RWPE2 (cell line): ENCODE measurements around the gene PTPRN2.

Source experiments
- ATAC-seq: fragments of 200-7000 bp; cut with Tn5 transposase; 3 replicates; pipeline ENCODE4 v1.9.1; 2021; ENCODE audit warnings: low read depth
- DNase-seq: peaks from one replicate; pipeline ENCODE4 v3.0.0-alpha.2; 2020; ENCODE audit warnings: low spot score
- H3K27ac ChIP-seq: fragments of 450-650 bp; 2 replicates; pipeline ENCODE4 v1.5.1; 2017; ENCODE audit warnings: mild to moderate bottlenecking; ENCODE audit not compliant: poor library complexity, severe bottlenecking
- H3K27me3 ChIP-seq: fragments of 250-450 bp; sonication (Bioruptor Pico); 2 replicates; pipeline ENCODE4 v1.5.1; 2021; ENCODE audit warnings: mild to moderate bottlenecking, moderate library complexity; ENCODE audit not compliant: insufficient read depth, poor library complexity, severe bottlenecking
- H3K36me3 ChIP-seq: fragments of 250-450 bp; sonication (Bioruptor Pico); 2 replicates; pipeline ENCODE4 v1.5.1; 2020; ENCODE audit warnings: low read depth, mild to moderate bottlenecking, moderate library complexity
- H3K4me1 ChIP-seq: fragments of 250-450 bp; sonication (Bioruptor Pico); 2 replicates; pipeline ENCODE4 v1.5.1; 2021; ENCODE audit warnings: mild to moderate bottlenecking, moderate library complexity; ENCODE audit not compliant: insufficient read depth, poor library complexity, severe bottlenecking
- H3K4me3 ChIP-seq: fragments of 250-450 bp; sonication (Bioruptor Pico); 2 replicates; pipeline ENCODE4 v1.5.1; 2021; ENCODE audit warnings: mild to moderate bottlenecking, moderate library complexity; ENCODE audit not compliant: severe bottlenecking
- H3K9me3 ChIP-seq: fragments of 250-450 bp; sonication (Bioruptor Pico); 2 replicates; pipeline ENCODE4 v1.5.1; 2021; ENCODE audit warnings: mild to moderate bottlenecking, moderate library complexity; ENCODE audit not compliant: severe bottlenecking
- TF ChIP-seq, protein P1 (sequence below): fragments of 450-650 bp; IDR thresholded peaks from one replicate; pipeline ENCODE4 v1.5.1; 2017; ENCODE audit warnings: mild to moderate bottlenecking, moderate library complexity; ENCODE audit not compliant: poor library complexity, severe bottlenecking

The PTPRN2 gene

DNA sequence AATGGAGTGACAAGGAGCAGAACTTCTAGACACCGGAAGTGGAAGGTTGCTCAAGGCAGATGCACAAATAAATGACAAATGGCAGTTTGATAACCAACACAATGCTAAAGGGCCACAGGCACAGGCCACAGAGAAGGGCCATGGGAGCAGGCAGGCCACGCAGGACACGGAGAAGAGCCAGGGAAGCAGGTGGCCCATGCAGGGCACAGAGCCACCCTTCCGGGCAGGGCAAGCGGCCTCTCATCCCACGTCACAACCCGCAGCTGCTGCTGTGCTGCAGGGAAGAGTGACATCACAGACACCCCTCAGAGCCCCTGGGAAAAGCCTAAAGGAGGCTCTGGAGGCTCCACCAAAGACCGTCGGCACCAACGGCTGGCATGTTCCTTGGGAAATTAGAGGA, 328.5 kb downstream of the PTPRN2 start:
- Histone ChIP-seq H3K27ac (no peak overlapping the region), H3K9me3 (peaks cover 8% of the 10 kb centered on the region), H3K36me3 (no peaks in the 10 kb centered on the region), H3K4me1 (no peaks in the 10 kb centered on the region), H3K27me3 (no peaks in the 10 kb centered on the region), H3K4me3 (no peak overlapping the region)
- TF ChIP-seq, protein P1, sequence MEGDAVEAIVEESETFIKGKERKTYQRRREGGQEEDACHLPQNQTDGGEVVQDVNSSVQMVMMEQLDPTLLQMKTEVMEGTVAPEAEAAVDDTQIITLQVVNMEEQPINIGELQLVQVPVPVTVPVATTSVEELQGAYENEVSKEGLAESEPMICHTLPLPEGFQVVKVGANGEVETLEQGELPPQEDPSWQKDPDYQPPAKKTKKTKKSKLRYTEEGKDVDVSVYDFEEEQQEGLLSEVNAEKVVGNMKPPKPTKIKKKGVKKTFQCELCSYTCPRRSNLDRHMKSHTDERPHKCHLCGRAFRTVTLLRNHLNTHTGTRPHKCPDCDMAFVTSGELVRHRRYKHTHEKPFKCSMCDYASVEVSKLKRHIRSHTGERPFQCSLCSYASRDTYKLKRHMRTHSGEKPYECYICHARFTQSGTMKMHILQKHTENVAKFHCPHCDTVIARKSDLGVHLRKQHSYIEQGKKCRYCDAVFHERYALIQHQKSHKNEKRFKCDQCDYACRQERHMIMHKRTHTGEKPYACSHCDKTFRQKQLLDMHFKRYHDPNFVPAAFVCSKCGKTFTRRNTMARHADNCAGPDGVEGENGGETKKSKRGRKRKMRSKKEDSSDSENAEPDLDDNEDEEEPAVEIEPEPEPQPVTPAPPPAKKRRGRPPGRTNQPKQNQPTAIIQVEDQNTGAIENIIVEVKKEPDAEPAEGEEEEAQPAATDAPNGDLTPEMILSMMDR: no peak
- no peak for ATAC-seq
- DNase-seq: no peak

DNA sequence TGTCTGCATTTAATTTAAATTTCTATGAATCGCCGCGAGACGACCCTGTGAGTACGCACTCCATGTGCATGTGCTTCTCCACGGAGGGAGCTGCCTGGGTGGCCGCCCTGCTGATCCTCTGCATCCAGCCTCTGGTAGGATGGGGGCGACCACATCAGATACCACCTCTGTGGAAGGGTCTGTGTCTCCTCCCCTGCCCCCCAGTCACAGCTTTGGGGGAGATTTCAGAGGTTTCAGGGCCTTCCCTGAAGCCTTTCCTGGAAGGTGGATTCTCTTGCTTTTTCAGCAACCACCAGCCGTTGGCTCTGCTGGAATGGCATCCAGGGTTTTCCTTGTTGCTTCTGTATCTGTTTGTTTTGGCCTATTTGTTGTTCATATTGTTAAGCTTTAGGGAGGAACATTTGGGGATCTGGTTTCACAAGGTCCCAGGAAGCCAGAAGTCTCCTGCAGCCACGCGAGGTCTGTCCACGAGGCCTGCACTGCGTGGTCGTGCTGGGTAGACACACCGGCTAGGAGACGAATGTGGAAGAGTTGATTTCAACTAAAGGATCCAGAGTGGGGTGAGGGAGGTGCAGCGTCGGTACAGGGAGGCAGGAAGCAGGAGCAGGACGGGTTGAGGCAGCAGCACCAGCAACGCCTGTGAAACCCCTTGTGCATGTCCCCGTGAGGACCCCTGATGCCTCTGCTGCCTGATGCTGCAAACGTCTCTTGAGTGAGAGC, 329.1 kb downstream of the PTPRN2 start:
- no peaks in the 10 kb centered on the region for H3K27me3 ChIP-seq
- H3K9me3 ChIP-seq: peaks cover 8% of the 10 kb centered on the region
- no peak for ATAC-seq

DNA sequence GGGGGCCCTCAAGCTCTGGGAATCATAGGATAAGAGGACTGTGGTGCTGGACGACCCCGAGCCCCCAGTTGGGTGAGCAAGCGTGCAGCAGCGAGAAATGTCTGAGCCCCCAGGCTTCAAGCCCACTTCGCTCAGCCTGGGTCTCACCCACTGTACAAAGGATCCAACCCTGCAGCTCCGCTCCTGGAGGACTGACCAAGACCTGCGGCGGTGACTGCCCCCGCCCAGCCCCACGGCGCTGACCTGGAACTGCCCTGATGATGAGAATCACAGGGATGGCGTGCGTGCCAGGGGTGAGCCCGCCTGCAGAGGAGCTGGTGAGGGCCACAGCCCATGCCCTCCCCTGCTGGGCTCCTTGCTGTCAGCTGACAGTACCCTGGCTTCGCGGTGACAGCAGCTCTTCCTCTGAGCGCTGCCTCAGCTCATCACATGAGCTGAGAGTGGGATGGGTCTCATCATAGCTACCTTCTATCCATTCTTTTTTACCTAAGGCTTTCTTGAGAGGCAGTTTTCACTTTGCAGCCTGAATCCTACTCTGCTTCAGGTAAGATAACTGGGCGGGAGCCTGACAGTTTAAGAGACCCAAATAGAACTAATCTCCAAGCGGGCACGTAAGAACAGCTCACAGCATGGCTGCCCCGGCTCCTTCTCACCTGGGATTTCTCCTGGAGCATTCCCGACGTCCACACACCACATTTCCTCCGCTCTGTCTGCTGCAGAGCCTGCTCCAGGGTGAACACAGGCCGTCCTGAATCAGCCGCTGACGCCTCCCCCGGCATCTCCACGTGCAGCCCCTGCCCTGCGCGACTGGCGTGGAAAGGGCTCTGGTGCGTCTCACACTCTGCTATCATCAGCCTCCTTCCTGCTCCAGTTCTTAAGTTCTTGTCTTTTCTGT, 329.9 kb downstream of the PTPRN2 start:
- Histone ChIP-seq H3K27ac (no peak overlapping the region), H3K27me3 (no peaks in the 10 kb centered on the region), H3K9me3 (peaks cover 3% of the 10 kb centered on the region), H3K36me3 (no peaks in the 10 kb centered on the region), H3K4me1 (no peaks in the 10 kb centered on the region), H3K4me3 (no peak overlapping the region)
- ATAC-seq (no peak), DNase-seq (peak; percentile 50)
- TF ChIP-seq, protein P1: no peak

More for the DNA sequence above, 329.1 kb downstream of the PTPRN2 start:
- Histone ChIP-seq H3K27ac (no peak overlapping the region), H3K4me1 (no peaks in the 10 kb centered on the region), H3K4me3 (no peak overlapping the region), H3K36me3 (no peaks in the 10 kb centered on the region)
- no peak for DNase-seq
- TF ChIP-seq, protein P1: no peak

DNA sequence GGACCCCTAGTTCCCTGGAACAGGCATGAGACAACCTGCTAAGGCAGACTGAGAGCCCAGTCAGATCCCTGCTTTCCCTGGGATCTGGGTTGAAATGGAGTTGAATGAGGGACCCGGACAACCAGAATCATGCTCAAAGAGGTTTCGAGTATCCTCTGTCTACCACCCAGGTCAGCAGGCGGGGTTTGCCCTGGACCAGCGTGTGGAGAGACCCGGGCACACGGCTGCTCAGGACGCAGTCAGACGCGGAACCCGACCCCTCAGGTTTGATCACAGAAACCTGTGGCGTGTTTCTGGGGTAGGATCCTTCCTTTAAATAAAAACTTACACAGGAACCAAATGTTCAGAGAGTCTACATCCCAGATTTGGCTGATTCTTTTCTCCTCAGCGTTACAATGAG, 330.6 kb downstream of the PTPRN2 start:
- Histone ChIP-seq H3K27ac (no peak overlapping the region), H3K36me3 (no peaks in the 10 kb centered on the region), H3K4me3 (no peak overlapping the region), H3K4me1 (no peaks in the 10 kb centered on the region), H3K27me3 (no peaks in the 10 kb centered on the region), H3K9me3 (peaks cover 2% of the 10 kb centered on the region)
- ATAC-seq: no peak
- TF ChIP-seq, protein P1: no peak
- no peak for DNase-seq
